IMR-90 (cell line): ENCODE results near the gene RBM39. TPM values are rescaled to one million over a fixed set of nuclear protein-coding genes. Genes with fewer than 3 reads are reported as not detected.
A peak's percentile ranks its signal among the peaks of the same experiment; 100 is the strongest.
"Not testable (repeated sequence)": the region's sequence is repeated elsewhere in the genome, so short reads cannot be mapped to it uniquely, and the experiment has no call there.

Experiments
- ATAC-seq: fragments of 200-7000 bp; cut with Tn5 transposase; 2 replicates; pipeline ENCODE4 v1.9.1; 2020; ENCODE audit warnings: low read depth, mild to moderate bottlenecking, moderate library complexity
- BruUV-seq: library from RNA; stranded (reverse); fragments of 400-500 nt; replicated peaks from 2 replicates; lab custom pipeline; 2021; lab: Mats Ljungman, UMichigan
- CTCF ChIA-PET: fragments of 300-600 bp; formaldehyde crosslinking; extraction: SDS; loops from one replicate; lab custom pipeline; 2021; ENCODE audit warnings: antibody characterized with exemption; lab: Yijun Ruan, JAX
- POLR2A ChIA-PET: fragments of 300-600 bp; sonication (Branson Sonifier 250); formaldehyde crosslinking; loops from one replicate; lab custom pipeline; 2022; ENCODE audit warnings: antibody characterized with exemption; ENCODE audit not compliant: unreplicated experiment; lab: Charles Lee
- DNase-seq: peaks from one replicate; pipeline ENCODE4 v3.0.0; 2013
- H2AFZ ChIP-seq: replicated peaks from 2 replicates; pipeline ENCODE3; 2013; ENCODE audit warnings: low read length, mild to moderate bottlenecking; ENCODE audit not compliant: poor library complexity
- H2AK5ac ChIP-seq: 2 replicates; pipeline ENCODE4 v1.6.1; 2013; ENCODE audit warnings: low read depth, low read length, inconsistent platforms
- H2AK9ac ChIP-seq: replicated peaks from 2 replicates; pipeline ENCODE3; 2013; ENCODE audit warnings: mild to moderate bottlenecking, low read depth, low read length, moderate library complexity; ENCODE audit not compliant: poor library complexity
- H2BK120ac ChIP-seq: 2 replicates; pipeline ENCODE4 v1.6.1; 2013; ENCODE audit warnings: low read depth, low read length, inconsistent platforms
- H2BK15ac ChIP-seq: 3 replicates; pipeline ENCODE4 v1.6.1; 2013; ENCODE audit warnings: low read depth, low read length, inconsistent platforms
- H2BK20ac ChIP-seq: 2 replicates; pipeline ENCODE4 v1.6.1; 2013; ENCODE audit warnings: low read depth, mild to moderate bottlenecking, inconsistent platforms, low read length, moderate library complexity
- H2BK5ac ChIP-seq: 2 replicates; pipeline ENCODE4 v1.6.1; 2013; ENCODE audit warnings: mild to moderate bottlenecking, low read depth, low read length, inconsistent platforms; ENCODE audit not compliant: poor library complexity, severe bottlenecking
- H3K14ac ChIP-seq: replicated peaks from 2 replicates; pipeline ENCODE4 v1.6.1; 2013; ENCODE audit warnings: low read depth, low read length, inconsistent platforms
- H3K18ac ChIP-seq: 2 replicates; pipeline ENCODE4 v1.6.1; 2013; ENCODE audit warnings: low read depth, low read length, control low read depth
- H3K23ac ChIP-seq: 2 replicates; pipeline ENCODE4 v1.6.1; 2013; ENCODE audit warnings: low read depth, low read length, inconsistent platforms
- H3K27ac ChIP-seq: 2 replicates; pipeline ENCODE4 v1.5.1; 2013; ENCODE audit warnings: mild to moderate bottlenecking, control low read depth, low read length; ENCODE audit not compliant: insufficient read depth
- H3K27me3 ChIP-seq: 2 replicates; pipeline ENCODE4 v1.6.1; 2013; ENCODE audit warnings: low read length; ENCODE audit not compliant: control insufficient read depth, insufficient read depth
- H3K36me3 ChIP-seq: 2 replicates; pipeline ENCODE4 v1.6.1; 2013; ENCODE audit warnings: low read length, mixed read lengths; ENCODE audit not compliant: control insufficient read depth, insufficient read depth
- H3K4ac ChIP-seq: 2 replicates; pipeline ENCODE4 v1.6.1; 2013; ENCODE audit warnings: low read depth, low read length, inconsistent platforms
- H3K4me1 ChIP-seq: 2 replicates; pipeline ENCODE4 v1.6.1; 2013; ENCODE audit warnings: low read length, mixed read lengths; ENCODE audit not compliant: control insufficient read depth, insufficient read depth
- H3K4me2 ChIP-seq: 2 replicates; pipeline ENCODE4 v1.6.1; 2013; ENCODE audit warnings: low read depth, mild to moderate bottlenecking, control low read depth, low read length, moderate library complexity
- H3K4me3 ChIP-seq: 2 replicates; pipeline ENCODE4 v1.5.1; 2013; ENCODE audit warnings: low read depth, mild to moderate bottlenecking, control low read depth, low read length, moderate library complexity; ENCODE audit not compliant: insufficient read depth
- H3K56ac ChIP-seq: 2 replicates; pipeline ENCODE4 v1.6.1; 2013; ENCODE audit warnings: low read length, inconsistent platforms; ENCODE audit not compliant: insufficient read depth; ENCODE audit errors: extremely low read depth
- H3K79me1 ChIP-seq, 2 experiments: 2 replicates each; pipeline ENCODE4 v1.6.1; 2013; ENCODE audit warnings: low read length in 2 of 2, inconsistent platforms in 1 of 2, low read depth in 1 of 2
- H3K9ac ChIP-seq: 2 replicates; pipeline ENCODE4 v1.6.1; 2013; ENCODE audit warnings: low read depth, low read length, control low read depth
- H3K9me1 ChIP-seq: 2 replicates; pipeline ENCODE4 v1.6.1; 2013; ENCODE audit warnings: low read length, inconsistent platforms; ENCODE audit not compliant: insufficient read depth
- H3K9me3 ChIP-seq: 2 replicates; pipeline ENCODE4 v1.6.1; 2013; ENCODE audit warnings: low read length; ENCODE audit not compliant: control insufficient read depth, insufficient read depth
- H4K20me1 ChIP-seq: 2 replicates; pipeline ENCODE4 v1.6.1; 2013; ENCODE audit warnings: low read length, inconsistent platforms; ENCODE audit not compliant: insufficient read depth
- H4K5ac ChIP-seq: 2 replicates; pipeline ENCODE4 v1.6.1; 2013; ENCODE audit warnings: mild to moderate bottlenecking, low read depth, low read length, control low read depth
- H4K8ac ChIP-seq, 2 experiments: 2 replicates each; pipeline ENCODE4 v1.6.1; 2013; ENCODE audit warnings: low read depth in 2 of 2, low read length in 2 of 2, control low read depth in 1 of 2, inconsistent platforms in 1 of 2
- H4K91ac ChIP-seq: 2 replicates; pipeline ENCODE4 v1.6.1; 2013; ENCODE audit warnings: low read depth, low read length, inconsistent platforms; ENCODE audit not compliant: insufficient read depth
- CTCF ChIP-seq: conservative IDR thresholded peaks from 2 replicates; pipeline ENCODE4 v1.5.1; 2012; ENCODE audit warnings: mild to moderate bottlenecking, low read depth, low read length, improper control_type of control experiment
- WGBS, 2 experiments: methylation state at CpG; one replicate each; pipeline versions ENCODE4 v1.1.5 to v1.1.7; 2013; ENCODE audit warnings: missing lambda C conversion rate in 2 of 2; ENCODE audit not compliant: insufficient read length in 1 of 2; ENCODE audit errors: extremely low coverage in 2 of 2; 5-methylcytosine and 5-hydroxymethylcytosine counted together
- dilution Hi-C: fragments of 300-500 bp; cut with HindIII; formaldehyde crosslinking; loops from one replicate; pipeline ENCODE4 v1.14.3; 2018; ENCODE audit warnings: low sequenced_read_pairs; ENCODE audit not compliant: unreplicated experiment
- in situ Hi-C: fragments of 300-500 bp; cut with MboI; formaldehyde crosslinking; loops from 3 replicates; pipeline ENCODE4 v1.14.3; 2019; ENCODE audit warnings: low sequenced_read_pairs, inconsistent platforms, mixed read lengths
- intact Hi-C: fragments of 100-400 bp; cut with micrococcal nuclease; formaldehyde crosslinking; loops from 2 replicates; pipeline ENCODE4 v1.10.0; 2022
- polyA plus RNA-seq, 3 experiments: library from polyadenylated mRNA; depleted of rRNA; stranded (reverse); fragments of >200 nt; gene quantifications; 2 replicates each; pipeline ENCODE4 v1.2.3, GENCODE V29; 2012; ENCODE audit warnings: low replicate concordance in 1 of 3
- total RNA-seq: library from RNA; depleted of rRNA; stranded (reverse); fragments of >200 nt; gene quantifications from 2 replicates; pipeline ENCODE4 v1.2.3, GENCODE V29; 2012

RBM39 gene
- total and polyA plus RNA-seq, 2 of the 4 experiments (the other 2 are of a cell fraction) = 106 to 166 TPM

- H3K79me1 ChIP-seq, POLR2A ChIA-PET, H3K4ac ChIP-seq, H2AK9ac ChIP-seq, H4K20me1 ChIP-seq, H3K14ac ChIP-seq, H2AK5ac ChIP-seq, H3K4me3 ChIP-seq, in situ Hi-C loops, H4K5ac ChIP-seq, H4K8ac ChIP-seq, H2BK120ac ChIP-seq, H2AFZ ChIP-seq, CTCF ChIA-PET, H3K56ac ChIP-seq, H4K91ac ChIP-seq, H2BK20ac ChIP-seq, H3K9me3 ChIP-seq, H3K9me1 ChIP-seq, dilution Hi-C loops, H3K4me2 ChIP-seq, H3K27me3 ChIP-seq, ATAC-seq, H2BK5ac ChIP-seq, H2BK15ac ChIP-seq, BruUV-seq, DNase-seq, H3K4me1 ChIP-seq, H3K18ac ChIP-seq, intact Hi-C loops, H3K9ac ChIP-seq, H3K27ac ChIP-seq, H3K23ac ChIP-seq: not testable (repeated sequence)
- 100% methylated on average over 2 of the region's 11 CpGs; no CpG with 5 or more reads in 1 of the 2 experiments for WGBS, 2 experiments
- H3K36me3 ChIP-seq = peaks cover 30% of the 10 kb centered on the region
- TF ChIP-seq CTCF = peak; percentile 19; the same call in 1 of the 2 replicates
These were observed 55.2 kb downstream of the RBM39 start for GRCh38 chr20:35686872-35687271.

GRCh38 chr20:35685368-35685767 lies 56.7 kb downstream of the RBM39 start:
- in situ Hi-C loops, CTCF ChIA-PET: not testable (repeated sequence)

More at GRCh38 chr20:35685368-35685767, 56.7 kb downstream of the RBM39 start:
- H2AFZ ChIP-seq, H3K79me1 ChIP-seq, H3K23ac ChIP-seq, H3K4me2 ChIP-seq, H3K56ac ChIP-seq, H3K9me3 ChIP-seq, intact Hi-C loops, H4K5ac ChIP-seq, H3K9ac ChIP-seq, H3K14ac ChIP-seq, H3K4me3 ChIP-seq, H3K4me1 ChIP-seq, H4K20me1 ChIP-seq, H4K8ac ChIP-seq, DNase-seq, H2AK5ac ChIP-seq, BruUV-seq, H2AK9ac ChIP-seq, POLR2A ChIA-PET, H3K27ac ChIP-seq, H3K4ac ChIP-seq, ATAC-seq, H2BK120ac ChIP-seq, H3K18ac ChIP-seq, H2BK15ac ChIP-seq, H4K91ac ChIP-seq, H2BK20ac ChIP-seq, dilution Hi-C loops, H2BK5ac ChIP-seq, H3K27me3 ChIP-seq, H3K9me1 ChIP-seq: not testable (repeated sequence)
- H3K36me3 ChIP-seq = peaks cover 31% of the 10 kb centered on the region
- WGBS, 2 experiments = no CpG with 5 or more reads among the region's 9 CpGs
